ENCODE results near the gene GRK1. TPM values are rescaled to one million over a fixed set of nuclear protein-coding genes. Genes with fewer than 3 reads are reported as not detected.

The GRK1 gene
- total RNA-seq, 1 experiment from 2014 or later: not detected

GRCh38 chr13:113636266-113636963 lies 30.6 kb upstream of the GRK1 start:
- Histone ChIP-seq H3K4me2 (no peak overlapping the region), H3K9me2 (ENCODE audit: insufficient read depth) (no peaks in the 10 kb centered on the region), H2AFZ (no peak overlapping the region), H3F3A (ENCODE audit: insufficient read depth, low read depth) (peaks cover 4% of the 10 kb centered on the region; the same call in 1 of the 2 replicates), H3K27ac (no peak overlapping the region), H3K36me3 (ENCODE audit: low read depth) (peaks cover 41% of the 10 kb centered on the region), H3K79me2 (ENCODE audit: low read depth) (no peaks in the 10 kb centered on the region), H3K9me3 (ENCODE audit: insufficient read depth, low read depth) (no peaks in the 10 kb centered on the region), H4K20me1 (ENCODE audit: insufficient read depth) (peaks cover 3% of the 10 kb centered on the region; the same call in 1 of the 2 replicates), H3K27me3 (ENCODE audit: insufficient read depth, low read depth) (no peaks in the 10 kb centered on the region), H3K4me3 (no peak overlapping the region), H3K4me1 (replicated peaks; ENCODE audit: insufficient read depth) (no peaks in the 10 kb centered on the region)
- BruUV-seq (replicated peaks): no TSS peak
- intact Hi-C loops (cut with micrococcal nuclease; ENCODE audit: unreplicated experiment): no loop called here
- ChIA-PET POLR2A (ENCODE audit: unreplicated experiment) (interaction anchor here (0.6 kb wide), 1 partner anchor 27 kb away, joined by 3 read pairs; no protein-coding TSS in a partner anchor), CTCF (no interaction called here)
- TF ChIP-seq EZH2 (IDR thresholded peaks at IDR 0.05; ENCODE audit: low read depth) (no peak), CTCF (conservative IDR thresholded peaks at IDR 0.05) (no peak)
- no peak for DNase-seq

- ChIA-PET POLR2A (ENCODE audit: unreplicated experiment) (no interaction called here), CTCF (no interaction called here)
- BruUV-seq (replicated peaks): no TSS peak
Observed at GRCh38 chr13:113637262-113638160, 29.5 kb upstream of the GRK1 start.

More at GRCh38 chr13:113637262-113638160, 29.5 kb upstream of the GRK1 start:
- no peaks in the 10 kb centered on the region for H3K9me3 ChIP-seq (ENCODE audit: insufficient read depth, low read depth)
- H3K4me3 ChIP-seq: no peak overlapping the region
- H3K9me2 ChIP-seq (ENCODE audit: insufficient read depth): no peaks in the 10 kb centered on the region
- H3F3A ChIP-seq (ENCODE audit: insufficient read depth, low read depth): peaks cover 4% of the 10 kb centered on the region; the same call in 1 of the 2 replicates
- no peak overlapping the region for H3K27ac ChIP-seq
- no peaks in the 10 kb centered on the region for H3K27me3 ChIP-seq (ENCODE audit: insufficient read depth, low read depth)
- no peaks in the 10 kb centered on the region for H3K4me1 ChIP-seq (replicated peaks; ENCODE audit: insufficient read depth)
- peaks cover 3% of the 10 kb centered on the region; the same call in 1 of the 2 replicates for H4K20me1 ChIP-seq (ENCODE audit: insufficient read depth)
- H2AFZ ChIP-seq: no peak overlapping the region
- no peak overlapping the region for H3K4me2 ChIP-seq
- TF ChIP-seq EZH2 (IDR thresholded peaks at IDR 0.05; ENCODE audit: low read depth) (no peak), CTCF (conservative IDR thresholded peaks at IDR 0.05) (no peak)
- H3K79me2 ChIP-seq (ENCODE audit: low read depth): no peaks in the 10 kb centered on the region
- intact Hi-C loops (cut with micrococcal nuclease; ENCODE audit: unreplicated experiment): no loop called here
- peaks cover 50% of the 10 kb centered on the region for H3K36me3 ChIP-seq (ENCODE audit: low read depth)
- DNase-seq: no peak
